Choroid plexus epithelial cell (primary cell): ENCODE measurements around the gene GCNT2.
"Not testable (repeated sequence)": the region's sequence is repeated elsewhere in the genome, so short reads cannot be mapped to it uniquely, and the experiment has no call there.

ENCODE experiments used
- DNase-seq: peaks from one replicate; pipeline ENCODE4 v3.0.0-alpha.2; 2010; ENCODE audit warnings: low read depth
- H3K4me3 ChIP-seq: 2 replicates; pipeline ENCODE4 v1.5.1; 2011; ENCODE audit warnings: low read depth, mild to moderate bottlenecking, control low read depth, low read length, moderate library complexity
- CTCF ChIP-seq: conservative IDR thresholded peaks from 2 replicates; pipeline ENCODE4 v1.5.1; 2011; ENCODE audit warnings: low read depth, mild to moderate bottlenecking, control low read depth, inconsistent platforms, low read length, moderate library complexity

Gene GCNT2

GRCh38 chr6:10565913-10566312, 44.8 kb downstream of the GCNT2 start:
- DNase-seq = no peak
- TF ChIP-seq CTCF = no peak
- H3K4me3 ChIP-seq = no peak overlapping the region

GRCh38 chr6:10567256-10568026, 46.3 kb downstream of the GCNT2 start:
- H3K4me3 ChIP-seq = no peak overlapping the region
- TF ChIP-seq CTCF = no peak
- no peak for DNase-seq

- no peak overlapping the region for H3K4me3 ChIP-seq
- TF ChIP-seq CTCF = no peak
- DNase-seq = no peak
Measured at GRCh38 chr6:10569392-10570127, 48.4 kb downstream of the GCNT2 start.

GRCh38 chr6:10575519-10575918, 54.4 kb downstream of the GCNT2 start:
- not testable (repeated sequence) for H3K4me3 ChIP-seq, DNase-seq

- TF ChIP-seq CTCF = no peak
- H3K4me3 ChIP-seq = no peak overlapping the region
- no peak for DNase-seq
Measured at GRCh38 chr6:10576226-10576625, 55.1 kb downstream of the GCNT2 start.

GRCh38 chr6:10577112-10577511, 56.0 kb downstream of the GCNT2 start:
- no peak for TF ChIP-seq CTCF
- no peak for DNase-seq
- H3K4me3 ChIP-seq = no peak overlapping the region

- DNase-seq = no peak
- TF ChIP-seq CTCF = no peak
- no peak overlapping the region for H3K4me3 ChIP-seq
Measured at GRCh38 chr6:10578723-10579122, 57.6 kb downstream of the GCNT2 start.
